HepG2 (cell line): ENCODE results near the gene PPP2R2D. TPM values are rescaled to one million over a fixed set of nuclear protein-coding genes. Genes with fewer than 3 reads are reported as not detected.

Source experiments
- AHR ChIP-seq: IDR thresholded peaks from 2 replicates; pipeline ENCODE4 v1.6.1; 2018; ENCODE audit warnings: missing genetic modification reagents, missing compliant biosample characterization
- CCDC6 ChIP-seq: sonication (generic); formaldehyde crosslinking; IDR thresholded peaks from 2 replicates; pipeline ENCODE4 v1.8.1; 2022; ENCODE audit warnings: mild to moderate bottlenecking, missing genetic modification reagents, moderate library complexity
- ELF3 ChIP-seq: IDR thresholded peaks from 2 replicates; pipeline ENCODE4 v1.6.1; 2016; ENCODE audit warnings: missing genetic modification reagents, missing compliant biosample characterization
- GZF1 ChIP-seq: sonication (generic); formaldehyde crosslinking; IDR thresholded peaks from 2 replicates; pipeline ENCODE4 v1.5.1; 2020; ENCODE audit warnings: mild to moderate bottlenecking, missing genetic modification reagents
- HOXA3 ChIP-seq: sonication (generic); formaldehyde crosslinking; IDR thresholded peaks from 2 replicates; pipeline ENCODE4 v1.5.0; 2020; ENCODE audit warnings: missing genetic modification reagents
- SALL1 ChIP-seq: sonication (generic); formaldehyde crosslinking; IDR thresholded peaks from 2 replicates; pipeline ENCODE4 v1.8.0; 2022; ENCODE audit warnings: mild to moderate bottlenecking, missing genetic modification reagents
- SIN3A ChIP-seq: IDR thresholded peaks from 2 replicates; pipeline ENCODE4 v1.6.1; 2011; ENCODE audit warnings: low read depth, mild to moderate bottlenecking, control low read depth, low read length, borderline replicate concordance
- SOX5 ChIP-seq: IDR thresholded peaks from 2 replicates; pipeline ENCODE4 v1.6.1; 2016; ENCODE audit warnings: borderline replicate concordance
- ZFYVE20 ChIP-seq: sonication (generic); formaldehyde crosslinking; IDR thresholded peaks from 2 replicates; pipeline ENCODE4 v1.8.0; 2023; ENCODE audit warnings: low read depth, mild to moderate bottlenecking, moderate library complexity, missing genetic modification reagents, borderline replicate concordance
- ZKSCAN8 ChIP-seq: IDR thresholded peaks from 2 replicates; pipeline ENCODE4 v1.6.1; 2016; ENCODE audit warnings: borderline replicate concordance, missing genetic modification reagents, missing compliant biosample characterization
- ZNF253 ChIP-seq: sonication (generic); formaldehyde crosslinking; IDR thresholded peaks from 2 replicates; pipeline ENCODE4 v1.8.0; 2022; ENCODE audit warnings: mild to moderate bottlenecking, missing genetic modification reagents, borderline replicate concordance
- ZNF431 ChIP-seq: sonication (generic); formaldehyde crosslinking; IDR thresholded peaks from 2 replicates; pipeline ENCODE4 v1.9.0; 2022; ENCODE audit warnings: missing genetic modification reagents, low read depth, mild to moderate bottlenecking, borderline replicate concordance
- ZNF672 ChIP-seq: sonication (generic); formaldehyde crosslinking; IDR thresholded peaks from 2 replicates; pipeline ENCODE4 v1.8.1; 2022; ENCODE audit warnings: missing genetic modification reagents
- ZNF780A ChIP-seq: sonication (generic); formaldehyde crosslinking; IDR thresholded peaks from 2 replicates; pipeline ENCODE4 v1.8.0; 2022; ENCODE audit warnings: mild to moderate bottlenecking, missing genetic modification reagents, moderate library complexity
- ZNF784 ChIP-seq: sonication (generic); formaldehyde crosslinking; IDR thresholded peaks from 2 replicates; pipeline ENCODE4 v1.5.1; 2020; ENCODE audit warnings: missing genetic modification reagents, mild to moderate bottlenecking, borderline replicate concordance
- polyA plus RNA-seq, 8 experiments: library from polyadenylated mRNA; depleted of rRNA in 3 of 8; stranded (reverse) in 7 of 8; unstranded in 1 of 8; fragments of >200 nt; fragmentation: Illumina TruSeq in 4 of 8; extraction: Trizol in 4 of 8; gene quantifications; 2 replicates each; pipeline versions ENCODE4 v1.2.1 to v1.2.3, GENCODE V29; 2011 to 2016; ENCODE audit warnings: low read depth in 4 of 8, missing spikeins in 1 of 8, mixed read lengths in 1 of 8; ENCODE audit not compliant: insufficient read depth in 1 of 8
- total RNA-seq, 5 experiments: library from RNA; depleted of rRNA; stranded (reverse); fragments of >200 nt; fragmentation: Illumina TruSeq; extraction: Trizol; gene quantifications; 2 replicates each; pipeline ENCODE4 v1.2.3, GENCODE V29; 2016; ENCODE audit warnings: low read depth in 1 of 5
- TF ChIP-seq, protein P1 (sequence below): sonication (generic); formaldehyde crosslinking; IDR thresholded peaks from 2 replicates; pipeline ENCODE4 v1.8.1; 2023; ENCODE audit warnings: mild to moderate bottlenecking, missing genetic modification reagents
- TF ChIP-seq, protein P2 (sequence below): sonication (generic); formaldehyde crosslinking; conservative IDR thresholded peaks from 2 replicates; pipeline ENCODE4 v1.4.0; 2020; ENCODE audit warnings: missing genetic modification reagents
- TF ChIP-seq, protein P3 (sequence below), 2 experiments: sonication (generic) in 1 of 2; formaldehyde crosslinking in 1 of 2; IDR thresholded peaks; 2 replicates each; pipeline versions ENCODE4 v1.6.1 to v1.9.0; 2014 to 2022; ENCODE audit warnings: antibody characterized with exemption in 1 of 2, borderline replicate concordance in 1 of 2, inconsistent platforms in 1 of 2, low read depth in 1 of 2, missing genetic modification reagents in 1 of 2

Gene PPP2R2D
- total and polyA plus RNA-seq, 2 of the 13 experiments (the other 11 are each of a cell fraction or from before 2014, with no cell fraction given), result 32.7 to 33.2 TPM

DNA sequence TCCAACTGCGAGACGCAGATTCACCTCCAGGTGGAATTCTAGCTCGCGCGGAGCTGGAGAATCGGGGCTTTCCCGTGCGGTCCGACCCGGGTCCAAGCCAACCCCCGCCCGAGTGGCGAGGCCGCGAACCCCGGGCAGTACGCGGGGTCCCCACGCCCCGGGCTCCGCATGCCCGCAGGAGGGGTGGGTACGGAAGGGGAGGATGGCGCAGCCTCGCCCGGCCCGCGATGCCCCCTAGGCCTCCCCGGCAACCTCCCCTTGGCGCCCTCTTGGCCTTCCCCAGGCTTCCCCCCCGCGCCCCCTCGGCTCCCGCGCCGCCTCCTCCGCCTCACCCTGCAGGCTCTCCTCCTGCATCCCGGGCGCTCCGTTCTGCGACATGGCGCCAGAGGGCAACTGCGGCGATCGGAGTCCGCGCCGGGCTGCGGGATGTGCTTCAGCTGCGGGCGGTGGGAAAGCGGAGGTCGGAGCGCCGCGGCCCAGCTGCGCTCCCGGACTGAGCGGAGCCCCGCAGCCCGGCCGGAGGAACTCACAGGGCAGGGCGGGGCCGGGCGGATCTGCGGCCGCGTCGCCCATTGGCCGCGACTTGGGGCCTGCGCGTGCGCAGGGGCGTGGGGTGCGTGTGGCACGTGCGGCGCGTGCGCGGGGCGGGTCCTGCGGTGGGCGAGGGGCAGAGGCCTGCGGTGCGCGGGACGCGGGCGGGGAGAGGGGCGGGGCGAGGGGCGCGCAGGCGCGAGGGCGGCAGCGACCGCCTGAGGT, 80.8 kb downstream of the PPP2R2D start, which contains the start of gene BNIP3 (continued):
- TF ChIP-seq, protein P1, sequence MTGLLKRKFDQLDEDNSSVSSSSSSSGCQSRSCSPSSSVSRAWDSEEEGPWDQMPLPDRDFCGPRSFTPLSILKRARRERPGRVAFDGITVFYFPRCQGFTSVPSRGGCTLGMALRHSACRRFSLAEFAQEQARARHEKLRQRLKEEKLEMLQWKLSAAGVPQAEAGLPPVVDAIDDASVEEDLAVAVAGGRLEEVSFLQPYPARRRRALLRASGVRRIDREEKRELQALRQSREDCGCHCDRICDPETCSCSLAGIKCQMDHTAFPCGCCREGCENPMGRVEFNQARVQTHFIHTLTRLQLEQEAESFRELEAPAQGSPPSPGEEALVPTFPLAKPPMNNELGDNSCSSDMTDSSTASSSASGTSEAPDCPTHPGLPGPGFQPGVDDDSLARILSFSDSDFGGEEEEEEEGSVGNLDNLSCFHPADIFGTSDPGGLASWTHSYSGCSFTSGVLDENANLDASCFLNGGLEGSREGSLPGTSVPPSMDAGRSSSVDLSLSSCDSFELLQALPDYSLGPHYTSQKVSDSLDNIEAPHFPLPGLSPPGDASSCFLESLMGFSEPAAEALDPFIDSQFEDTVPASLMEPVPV (CRISPR knock-in tag), result peak; percentile 61; the same call in 1 of the 2 replicates
- TF ChIP-seq GZF1 (CRISPR knock-in tag) (0 out of 2 replicates have a peak, but pooled peaks have one; percentile 40), SOX5 (peak; percentile 22; the same call in 1 of the 2 replicates), ZKSCAN8 (no peak; the same call in 1 of the 2 replicates), ZNF784 (CRISPR knock-in tag) (0 out of 2 replicates have a peak, but pooled peaks have one; percentile 85), ZNF431 (CRISPR knock-in tag) (peak; percentile 85), ZNF672 (CRISPR knock-in tag) (peak; percentile 62; the same call in 1 of the 2 replicates), ZNF780A (CRISPR knock-in tag) (peak; percentile 74; the same call in 1 of the 2 replicates), HOXA3 (CRISPR knock-in tag) (peak; percentile 70; the same call in 1 of the 2 replicates), CCDC6 (CRISPR knock-in tag) (peak; percentile 76), ZFYVE20 (CRISPR knock-in tag) (no peak; the same call in 1 of the 2 replicates), SALL1 (peak; percentile 64; the same call in 1 of the 2 replicates), AHR (CRISPR knock-in tag) (peak; percentile 81; the same call in 1 of the 2 replicates), ELF3 (peak; percentile 61; the same call in 1 of the 2 replicates), ZNF253 (CRISPR knock-in tag) (0 out of 2 replicates have a peak, but pooled peaks have one; percentile 51), SIN3A (peak; percentile 71; the same call in 1 of the 2 replicates)
- TF ChIP-seq, protein P2, sequence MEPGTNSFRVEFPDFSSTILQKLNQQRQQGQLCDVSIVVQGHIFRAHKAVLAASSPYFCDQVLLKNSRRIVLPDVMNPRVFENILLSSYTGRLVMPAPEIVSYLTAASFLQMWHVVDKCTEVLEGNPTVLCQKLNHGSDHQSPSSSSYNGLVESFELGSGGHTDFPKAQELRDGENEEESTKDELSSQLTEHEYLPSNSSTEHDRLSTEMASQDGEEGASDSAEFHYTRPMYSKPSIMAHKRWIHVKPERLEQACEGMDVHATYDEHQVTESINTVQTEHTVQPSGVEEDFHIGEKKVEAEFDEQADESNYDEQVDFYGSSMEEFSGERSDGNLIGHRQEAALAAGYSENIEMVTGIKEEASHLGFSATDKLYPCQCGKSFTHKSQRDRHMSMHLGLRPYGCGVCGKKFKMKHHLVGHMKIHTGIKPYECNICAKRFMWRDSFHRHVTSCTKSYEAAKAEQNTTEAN (CRISPR knock-in tag), result peak; percentile 78
- TF ChIP-seq, protein P3, sequence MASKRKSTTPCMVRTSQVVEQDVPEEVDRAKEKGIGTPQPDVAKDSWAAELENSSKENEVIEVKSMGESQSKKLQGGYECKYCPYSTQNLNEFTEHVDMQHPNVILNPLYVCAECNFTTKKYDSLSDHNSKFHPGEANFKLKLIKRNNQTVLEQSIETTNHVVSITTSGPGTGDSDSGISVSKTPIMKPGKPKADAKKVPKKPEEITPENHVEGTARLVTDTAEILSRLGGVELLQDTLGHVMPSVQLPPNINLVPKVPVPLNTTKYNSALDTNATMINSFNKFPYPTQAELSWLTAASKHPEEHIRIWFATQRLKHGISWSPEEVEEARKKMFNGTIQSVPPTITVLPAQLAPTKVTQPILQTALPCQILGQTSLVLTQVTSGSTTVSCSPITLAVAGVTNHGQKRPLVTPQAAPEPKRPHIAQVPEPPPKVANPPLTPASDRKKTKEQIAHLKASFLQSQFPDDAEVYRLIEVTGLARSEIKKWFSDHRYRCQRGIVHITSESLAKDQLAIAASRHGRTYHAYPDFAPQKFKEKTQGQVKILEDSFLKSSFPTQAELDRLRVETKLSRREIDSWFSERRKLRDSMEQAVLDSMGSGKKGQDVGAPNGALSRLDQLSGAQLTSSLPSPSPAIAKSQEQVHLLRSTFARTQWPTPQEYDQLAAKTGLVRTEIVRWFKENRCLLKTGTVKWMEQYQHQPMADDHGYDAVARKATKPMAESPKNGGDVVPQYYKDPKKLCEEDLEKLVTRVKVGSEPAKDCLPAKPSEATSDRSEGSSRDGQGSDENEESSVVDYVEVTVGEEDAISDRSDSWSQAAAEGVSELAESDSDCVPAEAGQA (IDR thresholded peaks at IDR 0.05; ENCODE audit: low read depth), result no peak
- TF ChIP-seq, protein P3 (CRISPR knock-in tag; IDR thresholded peaks at IDR 0.05; ENCODE audit: borderline replicate concordance), result no peak
